Measurements from ENCODE around the gene MSANTD2.

The MSANTD2 gene

GRCh38 chr11:124737638-124738305 lies 62.4 kb downstream of the MSANTD2 start:
- TF ChIP-seq FOXM1 (IDR thresholded peaks at IDR 0.05; ENCODE audit: borderline replicate concordance, low read depth) = no peak
- TF ChIP-seq CEBPB (IDR thresholded peaks at IDR 0.05) = no peak
- no peak for TF ChIP-seq MAX (IDR thresholded peaks at IDR 0.05)
- TF ChIP-seq RAD21 (IDR thresholded peaks at IDR 0.05; ENCODE audit: low read depth) = no peak
- TF ChIP-seq CREB1 (IDR thresholded peaks at IDR 0.05; ENCODE audit: low read depth) = no peak
- TF ChIP-seq TEAD4 (IDR thresholded peaks at IDR 0.05) = no peak
- no peak for TF ChIP-seq TCF12 (IDR thresholded peaks at IDR 0.05; ENCODE audit: low read depth)
- TF ChIP-seq NFIC (IDR thresholded peaks at IDR 0.05) = no peak
- no peak for TF ChIP-seq EGR1 (IDR thresholded peaks at IDR 0.05)
- TF ChIP-seq EP300 (IDR thresholded peaks at IDR 0.05; ENCODE audit: borderline replicate concordance) = no peak
- no peak for TF ChIP-seq USF1 (IDR thresholded peaks at IDR 0.05)
- no peak for TF ChIP-seq YY1 (IDR thresholded peaks at IDR 0.05; ENCODE audit: low read depth)
- no peak for TF ChIP-seq TAF1 (IDR thresholded peaks at IDR 0.05; ENCODE audit: low read depth)
- no peak for TF ChIP-seq REST (IDR thresholded peaks at IDR 0.05; ENCODE audit: low read depth)
- TF ChIP-seq ZBTB7A (IDR thresholded peaks at IDR 0.05; ENCODE audit: low read depth) = no peak

GRCh38 chr11:124736736-124737135 lies 63.5 kb downstream of the MSANTD2 start:
- TF ChIP-seq NFIC (IDR thresholded peaks at IDR 0.05) = no peak
- TF ChIP-seq ZBTB7A (IDR thresholded peaks at IDR 0.05; ENCODE audit: low read depth) = no peak
- no peak for TF ChIP-seq RAD21 (IDR thresholded peaks at IDR 0.05; ENCODE audit: low read depth)
- TF ChIP-seq FOXM1 (IDR thresholded peaks at IDR 0.05; ENCODE audit: borderline replicate concordance, low read depth) = no peak
- TF ChIP-seq CEBPB (IDR thresholded peaks at IDR 0.05) = no peak
- TF ChIP-seq TEAD4 (IDR thresholded peaks at IDR 0.05) = no peak
- TF ChIP-seq REST (IDR thresholded peaks at IDR 0.05; ENCODE audit: low read depth) = no peak
- TF ChIP-seq TAF1 (IDR thresholded peaks at IDR 0.05; ENCODE audit: low read depth) = no peak
- TF ChIP-seq CREB1 (IDR thresholded peaks at IDR 0.05; ENCODE audit: low read depth) = no peak
- TF ChIP-seq USF1 (IDR thresholded peaks at IDR 0.05) = no peak

DNA sequence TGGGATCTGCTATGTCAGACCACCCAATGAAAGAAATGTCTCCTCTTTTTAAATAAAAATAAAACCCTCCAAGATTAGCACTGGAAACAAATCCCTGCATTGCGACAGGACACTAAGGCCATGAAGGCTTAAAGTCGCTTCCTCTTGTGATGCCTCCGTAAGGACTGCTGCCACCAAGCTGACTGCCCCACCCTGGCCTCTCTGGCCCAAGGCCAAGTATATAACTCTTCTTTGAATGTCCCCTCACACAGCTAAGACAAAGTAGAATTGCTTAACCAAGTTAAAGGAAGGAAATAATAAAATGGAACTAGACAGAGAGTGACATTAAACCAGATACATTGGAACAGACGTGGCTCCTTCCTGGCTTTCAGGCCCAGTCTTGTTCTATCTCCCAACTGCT lies 68.0 kb downstream of the MSANTD2 start:
- TF ChIP-seq FOXM1 (IDR thresholded peaks at IDR 0.05; ENCODE audit: borderline replicate concordance, low read depth) (no peak), TCF12 (IDR thresholded peaks at IDR 0.05; ENCODE audit: low read depth) (no peak), ZBTB7A (IDR thresholded peaks at IDR 0.05; ENCODE audit: low read depth) (no peak), CEBPB (IDR thresholded peaks at IDR 0.05) (no peak), EP300 (IDR thresholded peaks at IDR 0.05; ENCODE audit: borderline replicate concordance) (no peak), REST (IDR thresholded peaks at IDR 0.05; ENCODE audit: low read depth) (no peak)

- TF ChIP-seq YY1 (IDR thresholded peaks at IDR 0.05; ENCODE audit: low read depth) (no peak), ZBTB7A (IDR thresholded peaks at IDR 0.05; ENCODE audit: low read depth) (no peak), MAX (IDR thresholded peaks at IDR 0.05) (no peak), RAD21 (IDR thresholded peaks at IDR 0.05; ENCODE audit: low read depth) (no peak), EP300 (IDR thresholded peaks at IDR 0.05; ENCODE audit: borderline replicate concordance) (no peak), FOXM1 (IDR thresholded peaks at IDR 0.05; ENCODE audit: borderline replicate concordance, low read depth) (no peak), TCF12 (IDR thresholded peaks at IDR 0.05; ENCODE audit: low read depth) (no peak), CREB1 (IDR thresholded peaks at IDR 0.05; ENCODE audit: low read depth) (no peak)
These were observed 70.6 kb downstream of the MSANTD2 start for GRCh38 chr11:124729571-124729970.
